Activated CD4-positive, alpha-beta memory T cell treated with anti-CD3 and anti-CD28 coated beads for 36 hours (primary cell): ENCODE measurements around the gene MTMR4. TPM values are rescaled to one million over a fixed set of nuclear protein-coding genes. Genes with fewer than 3 reads are reported as not detected.

ENCODE experiments used
- CTCF ChIA-PET: fragments of 350-600 bp; sonication (Branson Sonifier 250); formaldehyde crosslinking; loops from one replicate; lab custom pipeline; 2021; ENCODE audit warnings: antibody characterized with exemption, inconsistent platforms; lab: Charles Lee
- POLR2A ChIA-PET: fragments of 350-600 bp; sonication (Branson Sonifier 250); formaldehyde crosslinking; loops from one replicate; lab custom pipeline; 2021; ENCODE audit warnings: antibody characterized with exemption; lab: Charles Lee
- DNase-seq: peaks from one replicate; pipeline ENCODE4 v3.0.0-alpha.2; 2020
- H3K27ac Mint-ChIP-seq: one replicate; pipeline ENCODE4 v1.8.0; 2021; ENCODE audit warnings: mixed read lengths
- H3K27me3 Mint-ChIP-seq: one replicate; pipeline ENCODE4 v1.8.0; 2021; ENCODE audit warnings: mixed read lengths
- H3K36me3 Mint-ChIP-seq: one replicate; pipeline ENCODE4 v1.8.0; 2021; ENCODE audit warnings: mixed read lengths
- H3K4me1 Mint-ChIP-seq: one replicate; pipeline ENCODE4 v1.8.0; 2021; ENCODE audit warnings: low read depth, mixed read lengths
- H3K4me3 Mint-ChIP-seq: one replicate; pipeline ENCODE4 v1.8.0; 2021; ENCODE audit warnings: mild to moderate bottlenecking, mixed read lengths
- H3K9me3 Mint-ChIP-seq: one replicate; pipeline ENCODE4 v1.8.0; 2021; ENCODE audit warnings: mixed read lengths
- intact Hi-C: fragments of 100-400 bp; cut with micrococcal nuclease; formaldehyde crosslinking; loops from one replicate; pipeline ENCODE4 v1.15.1; 2023
- total RNA-seq, 2 experiments: library from RNA; stranded (reverse); gene quantifications; one replicate each; pipeline ENCODE4 v1.2.3, GENCODE V29; 2021

MTMR4 gene
- total RNA-seq, 2 experiments from 2014 or later, result 61.6 to 66.5 TPM

- Mint-ChIP-seq H3K9me3 (no peaks in the 10 kb centered on the region), H3K36me3 (no peaks in the 10 kb centered on the region), H3K4me1 (peaks cover 3% of the 10 kb centered on the region), H3K27ac (no peak overlapping the region), H3K27me3 (peaks cover 11% of the 10 kb centered on the region), H3K4me3 (no peak overlapping the region)
- intact Hi-C loops, result no loop called here
- no peak for DNase-seq
- ChIA-PET CTCF (interaction anchor here (1.0 to 1.4 kb wide), 2 partner anchors 15 to 54 kb away, joined by 5 to 6 read pairs; no protein-coding TSS in a partner anchor), POLR2A (interaction anchor here (3.8 kb wide), 1 partner anchor 97 kb away, joined by 22 read pairs; no protein-coding TSS in a partner anchor)
Observed at GRCh38 chr17:58534331-58534730, 19.9 kb upstream of the MTMR4 start.

- CTCF ChIA-PET, result interaction anchor here (1.0 to 1.4 kb wide), 2 partner anchors 14 to 55 kb away, joined by 5 to 6 read pairs; no protein-coding TSS in a partner anchor
- Mint-ChIP-seq H3K27ac (no peak overlapping the region), H3K9me3 (no peaks in the 10 kb centered on the region), H3K4me3 (no peak overlapping the region), H3K27me3 (peaks cover 11% of the 10 kb centered on the region), H3K4me1 (peaks cover 3% of the 10 kb centered on the region), H3K36me3 (no peaks in the 10 kb centered on the region)
- POLR2A ChIA-PET, result interaction anchor here (3.8 kb wide), 1 partner anchor 98 kb away, joined by 22 read pairs; no protein-coding TSS in a partner anchor
- intact Hi-C loops, result no loop called here
- no peak for DNase-seq
Observed at GRCh38 chr17:58533616-58534188, 19.3 kb upstream of the MTMR4 start.

- no peak overlapping the region for H3K27ac Mint-ChIP-seq
- ChIA-PET POLR2A (interaction anchor here (3.8 kb wide), 1 partner anchor 99 kb away, joined by 22 read pairs; no protein-coding TSS in a partner anchor), CTCF (interaction anchor here (1.6 kb wide), 1 partner anchor 10 kb away, joined by 7 read pairs; no protein-coding TSS in a partner anchor)
- peaks cover 3% of the 10 kb centered on the region for H3K4me1 Mint-ChIP-seq
- no peak for DNase-seq
- peaks cover 11% of the 10 kb centered on the region for H3K27me3 Mint-ChIP-seq
- intact Hi-C loops, result no loop called here
- no peaks in the 10 kb centered on the region for H3K36me3 Mint-ChIP-seq
- H3K4me3 Mint-ChIP-seq, result no peak overlapping the region
- no peaks in the 10 kb centered on the region for H3K9me3 Mint-ChIP-seq
Observed at GRCh38 chr17:58532555-58532951, 18.1 kb upstream of the MTMR4 start.

- peaks cover 3% of the 10 kb centered on the region for H3K4me1 Mint-ChIP-seq
- H3K27me3 Mint-ChIP-seq, result peaks cover 11% of the 10 kb centered on the region
- peak overlapping the region; percentile 40 for H3K4me3 Mint-ChIP-seq
- ChIA-PET CTCF (interaction anchor here (0.7 to 1.6 kb wide), 2 partner anchors 10 to 46 kb away, joined by 4 to 7 read pairs; no protein-coding TSS in a partner anchor), POLR2A (interaction anchor here (3.8 kb wide), 1 partner anchor 99 kb away, joined by 22 read pairs; no protein-coding TSS in a partner anchor)
- intact Hi-C loops, result no loop called here
- no peak overlapping the region for H3K27ac Mint-ChIP-seq
- no peaks in the 10 kb centered on the region for H3K36me3 Mint-ChIP-seq
- DNase-seq, result peak; percentile 67
- no peaks in the 10 kb centered on the region for H3K9me3 Mint-ChIP-seq
Observed at GRCh38 chr17:58531661-58532554, 17.5 kb upstream of the MTMR4 start.

GRCh38 chr17:58531122-58531521 lies 16.7 kb upstream of the MTMR4 start:
- Mint-ChIP-seq H3K27me3 (peaks cover 11% of the 10 kb centered on the region), H3K36me3 (no peaks in the 10 kb centered on the region), H3K4me3 (peak overlapping the region; percentile 9), H3K27ac (no peak overlapping the region), H3K9me3 (no peaks in the 10 kb centered on the region), H3K4me1 (peaks cover 4% of the 10 kb centered on the region)
- ChIA-PET POLR2A (interaction anchor here (3.8 kb wide), 1 partner anchor 100 kb away, joined by 22 read pairs; no protein-coding TSS in a partner anchor), CTCF (no interaction called here)
- DNase-seq, result no peak
- intact Hi-C loops, result no loop called here

GRCh38 chr17:58530655-58531054 lies 16.2 kb upstream of the MTMR4 start:
- no peak overlapping the region for H3K27ac Mint-ChIP-seq
- H3K4me3 Mint-ChIP-seq, result no peak overlapping the region
- DNase-seq, result no peak
- no peaks in the 10 kb centered on the region for H3K36me3 Mint-ChIP-seq
- ChIA-PET CTCF (no interaction called here), POLR2A (interaction anchor here (3.8 kb wide), 1 partner anchor 101 kb away, joined by 22 read pairs; no protein-coding TSS in a partner anchor)
- peaks cover 11% of the 10 kb centered on the region for H3K27me3 Mint-ChIP-seq
- peaks cover 4% of the 10 kb centered on the region for H3K4me1 Mint-ChIP-seq
- intact Hi-C loops, result no loop called here
- H3K9me3 Mint-ChIP-seq, result no peaks in the 10 kb centered on the region

- no peak overlapping the region for H3K27ac Mint-ChIP-seq
- no peak for DNase-seq
- no peaks in the 10 kb centered on the region for H3K36me3 Mint-ChIP-seq
- peaks cover 2% of the 10 kb centered on the region for H3K27me3 Mint-ChIP-seq
- intact Hi-C loops, result no loop called here
- CTCF ChIA-PET, result interaction anchor here (1.2 kb wide), 1 partner anchor 11 kb away, joined by 3 read pairs; no protein-coding TSS in a partner anchor
- POLR2A ChIA-PET, result interaction anchor here (0.6 kb wide), 1 partner anchor 38 kb away, joined by 3 read pairs; no protein-coding TSS in a partner anchor
- H3K4me3 Mint-ChIP-seq, result no peak overlapping the region
- peaks cover 4% of the 10 kb centered on the region for H3K4me1 Mint-ChIP-seq
- no peaks in the 10 kb centered on the region for H3K9me3 Mint-ChIP-seq
Observed at GRCh38 chr17:58529275-58529674, 14.8 kb upstream of the MTMR4 start.

- ChIA-PET CTCF (interaction anchor here (0.9 to 1.0 kb wide), 2 partner anchors 10 to 478 kb away, joined by 3 to 4 read pairs; no protein-coding TSS in a partner anchor), POLR2A (interaction anchor here (0.6 to 1.0 kb wide), 2 partner anchors 9 to 13 kb away, joined by 3 to 5 read pairs; no protein-coding TSS in a partner anchor)
- intact Hi-C loops, result no loop called here
- Mint-ChIP-seq H3K27me3 (peaks cover 2% of the 10 kb centered on the region), H3K9me3 (no peaks in the 10 kb centered on the region), H3K36me3 (no peaks in the 10 kb centered on the region), H3K27ac (no peak overlapping the region), H3K4me3 (no peak overlapping the region), H3K4me1 (peaks cover 4% of the 10 kb centered on the region)
- DNase-seq, result no peak
Observed at GRCh38 chr17:58528443-58528842, 14.0 kb upstream of the MTMR4 start.

GRCh38 chr17:58527949-58528348 lies 13.5 kb upstream of the MTMR4 start:
- DNase-seq, result no peak
- intact Hi-C loops, result no loop called here
- Mint-ChIP-seq H3K4me1 (peaks cover 4% of the 10 kb centered on the region), H3K36me3 (no peaks in the 10 kb centered on the region), H3K9me3 (no peaks in the 10 kb centered on the region), H3K27me3 (no peaks in the 10 kb centered on the region), H3K27ac (no peak overlapping the region), H3K4me3 (no peak overlapping the region)
- ChIA-PET POLR2A (interaction anchor here (0.6 to 1.0 kb wide), 2 partner anchors 8 to 14 kb away, joined by 3 to 5 read pairs; no protein-coding TSS in a partner anchor), CTCF (interaction anchor here (0.8 to 1.0 kb wide), 3 partner anchors 9 to 478 kb away, joined by 3 to 4 read pairs (median 3); no protein-coding TSS in a partner anchor)

GRCh38 chr17:58527306-58527705 lies 12.9 kb upstream of the MTMR4 start:
- no peak for DNase-seq
- Mint-ChIP-seq H3K9me3 (no peaks in the 10 kb centered on the region), H3K27me3 (no peaks in the 10 kb centered on the region), H3K4me1 (peaks cover 4% of the 10 kb centered on the region), H3K27ac (no peak overlapping the region), H3K4me3 (no peak overlapping the region), H3K36me3 (no peaks in the 10 kb centered on the region)
- intact Hi-C loops, result no loop called here
- CTCF ChIA-PET, result interaction anchor here (0.6 to 0.8 kb wide), 2 partner anchors 10 to 40 kb away, joined by 3 read pairs; no protein-coding TSS in a partner anchor
- POLR2A ChIA-PET, result no interaction called here

- no peak for DNase-seq
- intact Hi-C loops, result no loop called here
- no peaks in the 10 kb centered on the region for H3K27me3 Mint-ChIP-seq
- H3K27ac Mint-ChIP-seq, result no peak overlapping the region
- H3K4me1 Mint-ChIP-seq, result peaks cover 2% of the 10 kb centered on the region
- no peak overlapping the region for H3K4me3 Mint-ChIP-seq
- CTCF ChIA-PET, result no interaction called here
- no peaks in the 10 kb centered on the region for H3K9me3 Mint-ChIP-seq
- POLR2A ChIA-PET, result no interaction called here
- no peaks in the 10 kb centered on the region for H3K36me3 Mint-ChIP-seq
Observed at GRCh38 chr17:58525239-58525638, 10.8 kb upstream of the MTMR4 start.
